ENCODE measurements around the gene RIPOR2.

Gene RIPOR2

GRCh38 chr6:24935366-24936152 is at the start of gene RIPOR2:
Gene RIPOR2 (minus strand): TSS chr6:24935960. CDS start chr6:24935898, 62 bp downstream.
- DNase-seq (ENCODE audit: low spot score in 2 of 2): no peak
- H3K4me1 ChIP-seq: peaks cover 2% of the 10 kb centered on the region; the same call in 1 of the 2 replicates
- no peaks in the 10 kb centered on the region for H3K9me3 ChIP-seq
- no peak within 1 kb of the TSS for H3K4me3 ChIP-seq
- no peaks in the 10 kb centered on the region for H3K36me3 ChIP-seq (replicated peaks)
- in situ Hi-C loops (cut with MboI; ENCODE audit: low sequenced_read_pairs): no loop called here
- H3K27me3 ChIP-seq (ENCODE audit: low read depth): no peaks in the 10 kb centered on the region

GRCh38 chr6:24985323-24985722 is 49.6 kb upstream of the RIPOR2 start:
- in situ Hi-C loops (cut with MboI; ENCODE audit: low sequenced_read_pairs): loop anchor here (25.0 kb wide), 1 partner anchor 123 kb away; no protein-coding TSS in a partner anchor
- Histone ChIP-seq H3K9me3 (no peaks in the 10 kb centered on the region), H3K27me3 (ENCODE audit: low read depth) (no peaks in the 10 kb centered on the region), H3K36me3 (replicated peaks) (no peaks in the 10 kb centered on the region), H3K4me1 (peaks cover 47% of the 10 kb centered on the region), H3K4me3 (no peak overlapping the region)
- DNase-seq (ENCODE audit: low spot score in 2 of 2): peak; percentile 60 to 72

GRCh38 chr6:24982231-24982630 is 46.5 kb upstream of the RIPOR2 start:
- H3K9me3 ChIP-seq: no peaks in the 10 kb centered on the region
- peaks cover 42% of the 10 kb centered on the region for H3K4me1 ChIP-seq
- DNase-seq (ENCODE audit: low spot score in 2 of 2): no peak
- H3K4me3 ChIP-seq: no peak overlapping the region
- H3K36me3 ChIP-seq (replicated peaks): no peaks in the 10 kb centered on the region
- in situ Hi-C loops (cut with MboI; ENCODE audit: low sequenced_read_pairs): loop anchor here (25.0 kb wide), 1 partner anchor 120 kb away; no protein-coding TSS in a partner anchor
- no peaks in the 10 kb centered on the region for H3K27me3 ChIP-seq (ENCODE audit: low read depth)

- Histone ChIP-seq H3K27me3 (ENCODE audit: low read depth) (no peaks in the 10 kb centered on the region), H3K4me1 (peaks cover 42% of the 10 kb centered on the region), H3K36me3 (replicated peaks) (no peaks in the 10 kb centered on the region), H3K4me3 (no peak overlapping the region), H3K9me3 (no peaks in the 10 kb centered on the region)
- DNase-seq (ENCODE audit: low spot score in 2 of 2): peak in 1 of 2 experiments; percentile 53
- in situ Hi-C loops (cut with MboI; ENCODE audit: low sequenced_read_pairs): loop anchor here (25.0 kb wide), 1 partner anchor 119 kb away; no protein-coding TSS in a partner anchor
These were observed 45.6 kb upstream of the RIPOR2 start for GRCh38 chr6:24981386-24981760.

- Histone ChIP-seq H3K4me1 (peaks cover 41% of the 10 kb centered on the region), H3K27me3 (ENCODE audit: low read depth) (no peaks in the 10 kb centered on the region), H3K4me3 (no peak overlapping the region), H3K9me3 (no peaks in the 10 kb centered on the region), H3K36me3 (replicated peaks) (no peaks in the 10 kb centered on the region)
- peak; percentile 27 to 72 for DNase-seq (ENCODE audit: low spot score in 2 of 2)
- in situ Hi-C loops (cut with MboI; ENCODE audit: low sequenced_read_pairs): loop anchor here (25.0 kb wide), 1 partner anchor 118 kb away; no protein-coding TSS in a partner anchor
These were observed 45.0 kb upstream of the RIPOR2 start for GRCh38 chr6:24980507-24981385.

- Histone ChIP-seq H3K9me3 (no peaks in the 10 kb centered on the region), H3K4me1 (peaks cover 32% of the 10 kb centered on the region), H3K4me3 (no peak overlapping the region), H3K36me3 (replicated peaks) (no peaks in the 10 kb centered on the region), H3K27me3 (ENCODE audit: low read depth) (no peaks in the 10 kb centered on the region)
- in situ Hi-C loops (cut with MboI; ENCODE audit: low sequenced_read_pairs): loop anchor here (25.0 kb wide), 1 partner anchor 117 kb away; no protein-coding TSS in a partner anchor
- DNase-seq (ENCODE audit: low spot score in 2 of 2): no peak
These were observed 43.4 kb upstream of the RIPOR2 start for GRCh38 chr6:24979176-24979575.

- Histone ChIP-seq H3K9me3 (no peaks in the 10 kb centered on the region), H3K27me3 (ENCODE audit: low read depth) (no peaks in the 10 kb centered on the region), H3K36me3 (replicated peaks) (no peaks in the 10 kb centered on the region), H3K4me3 (no peak overlapping the region), H3K4me1 (no peaks in the 10 kb centered on the region)
- DNase-seq (ENCODE audit: low spot score in 2 of 2): no peak
- in situ Hi-C loops (cut with MboI; ENCODE audit: low sequenced_read_pairs): loop anchor here (25.0 kb wide), 1 partner anchor 112 kb away; no protein-coding TSS in a partner anchor
These were observed 38.7 kb upstream of the RIPOR2 start for GRCh38 chr6:24974182-24975171.

- no peaks in the 10 kb centered on the region for H3K4me1 ChIP-seq
- no peaks in the 10 kb centered on the region for H3K36me3 ChIP-seq (replicated peaks)
- no peak overlapping the region for H3K4me3 ChIP-seq
- in situ Hi-C loops (cut with MboI; ENCODE audit: low sequenced_read_pairs): no loop called here
- H3K9me3 ChIP-seq: no peaks in the 10 kb centered on the region
- no peaks in the 10 kb centered on the region for H3K27me3 ChIP-seq (ENCODE audit: low read depth)
- no peak for DNase-seq (ENCODE audit: low spot score in 2 of 2)
These were observed 36.7 kb upstream of the RIPOR2 start for GRCh38 chr6:24972311-24972958.

- in situ Hi-C loops (cut with MboI; ENCODE audit: low sequenced_read_pairs): no loop called here
- no peak for DNase-seq (ENCODE audit: low spot score in 2 of 2)
- no peak overlapping the region for H3K4me3 ChIP-seq
- H3K9me3 ChIP-seq: no peaks in the 10 kb centered on the region
- H3K27me3 ChIP-seq (ENCODE audit: low read depth): no peaks in the 10 kb centered on the region
- no peaks in the 10 kb centered on the region for H3K36me3 ChIP-seq (replicated peaks)
- no peaks in the 10 kb centered on the region for H3K4me1 ChIP-seq
These were observed 35.3 kb upstream of the RIPOR2 start for GRCh38 chr6:24971067-24971466.

GRCh38 chr6:24969343-24969860 is 33.6 kb upstream of the RIPOR2 start:
- DNase-seq (ENCODE audit: low spot score in 2 of 2): no peak
- Histone ChIP-seq H3K9me3 (no peaks in the 10 kb centered on the region), H3K4me1 (no peaks in the 10 kb centered on the region), H3K36me3 (replicated peaks) (no peaks in the 10 kb centered on the region), H3K4me3 (no peak overlapping the region), H3K27me3 (ENCODE audit: low read depth) (no peaks in the 10 kb centered on the region)
- in situ Hi-C loops (cut with MboI; ENCODE audit: low sequenced_read_pairs): no loop called here

- Histone ChIP-seq H3K9me3 (no peaks in the 10 kb centered on the region), H3K27me3 (ENCODE audit: low read depth) (no peaks in the 10 kb centered on the region), H3K4me3 (no peak overlapping the region), H3K36me3 (replicated peaks) (no peaks in the 10 kb centered on the region), H3K4me1 (no peaks in the 10 kb centered on the region)
- in situ Hi-C loops (cut with MboI; ENCODE audit: low sequenced_read_pairs): no loop called here
- no peak for DNase-seq (ENCODE audit: low spot score in 2 of 2)
These were observed 33.0 kb upstream of the RIPOR2 start for GRCh38 chr6:24968783-24969182.

GRCh38 chr6:24967211-24967610 is 31.5 kb upstream of the RIPOR2 start:
- in situ Hi-C loops (cut with MboI; ENCODE audit: low sequenced_read_pairs): no loop called here

More at GRCh38 chr6:24967211-24967610, 31.5 kb upstream of the RIPOR2 start:
- Histone ChIP-seq H3K27me3 (ENCODE audit: low read depth) (no peaks in the 10 kb centered on the region; the same call in 1 of the 2 replicates), H3K4me3 (no peak overlapping the region), H3K4me1 (no peaks in the 10 kb centered on the region), H3K9me3 (no peaks in the 10 kb centered on the region), H3K36me3 (replicated peaks) (no peaks in the 10 kb centered on the region)
- no peak for DNase-seq (ENCODE audit: low spot score in 2 of 2)
